ENCODE measurements around the gene SH3BGRL.

- TF ChIP-seq CTCF (IDR thresholded peaks at IDR 0.05) (no peak), POLR2A (IDR thresholded peaks at IDR 0.05) (no peak)
Measured at GRCh38 chrX:81241753-81242152, 39.9 kb downstream of the SH3BGRL start.

Data from testis (tissue), 2 donors.